Neutrophil (primary cell): Measurements from ENCODE around the gene MARS1.
A peak's percentile ranks its signal among the peaks of the same experiment; 100 is the strongest.
"Not testable (repeated sequence)": the region's sequence is repeated elsewhere in the genome, so short reads cannot be mapped to it uniquely, and the experiment has no call there.

ENCODE experiments used
- H3K27ac ChIP-seq: fragments of 200-600 bp; sonication (generic); 2 replicates; pipeline ENCODE4 v1.5.1; 2016; ENCODE audit warnings: mild to moderate bottlenecking, moderate library complexity
- H3K27me3 ChIP-seq: fragments of 200-600 bp; sonication (generic); 2 replicates; pipeline ENCODE4 v1.6.0; 2016; ENCODE audit warnings: mild to moderate bottlenecking
- H3K36me3 ChIP-seq: fragments of 200-600 bp; sonication (generic); 2 replicates; pipeline ENCODE4 v1.5.1; 2017
- H3K4me1 ChIP-seq, 2 experiments: fragments of 200-600 bp in 1 of 2; sonication (generic) in 1 of 2; 1 replicate in 1 of 2; 2 replicates in 1 of 2; pipeline versions ENCODE4 v1.5.1 to v1.6.1; 2013 to 2016; ENCODE audit warnings: low read depth in 1 of 2, low read length in 1 of 2, mild to moderate bottlenecking in 1 of 2, moderate library complexity in 1 of 2; ENCODE audit not compliant: control insufficient read depth in 1 of 2, insufficient read depth in 1 of 2
- H3K4me3 ChIP-seq, 2 experiments: fragments of 200-600 bp in 1 of 2; sonication (generic) in 1 of 2; 1 replicate in 1 of 2; 2 replicates in 1 of 2; pipeline ENCODE4 v1.5.1; 2013 to 2016; ENCODE audit warnings: low read depth in 1 of 2, low read length in 1 of 2, mild to moderate bottlenecking in 1 of 2, moderate library complexity in 1 of 2
- H3K9me3 ChIP-seq: fragments of 200-600 bp; sonication (generic); 2 replicates; pipeline ENCODE4 v1.5.1; 2016
- CTCF ChIP-seq: fragments of 200-600 bp; sonication (generic); IDR thresholded peaks from 2 replicates; pipeline ENCODE4 v1.5.1; 2016; ENCODE audit warnings: antibody characterized with exemption

MARS1 gene

GRCh38 chr12:57487055-57487596 is 742 bp upstream of the MARS1 start:
- Histone ChIP-seq H3K4me3 (peak overlapping the region; percentile 69 to 90), H3K4me1 (peaks cover 19% of the 10 kb centered on the region in 2 experiments), H3K9me3 (no peaks in the 10 kb centered on the region), H3K36me3 (peaks cover 33% of the 10 kb centered on the region), H3K27ac (peak overlapping the region; percentile 86), H3K27me3 (no peaks in the 10 kb centered on the region)
- TF ChIP-seq CTCF = no peak

- Histone ChIP-seq H3K27me3 (no peaks in the 10 kb centered on the region), H3K4me3 (peak overlapping the region; percentile 69 to 90), H3K36me3 (peaks cover 42% of the 10 kb centered on the region), H3K4me1 (peaks cover 19% of the 10 kb centered on the region in 2 experiments), H3K9me3 (no peaks in the 10 kb centered on the region), H3K27ac (peak overlapping the region; percentile 86)
- TF ChIP-seq CTCF = no peak
Observed at GRCh38 chr12:57488402-57489156, 711 bp downstream of the MARS1 start.

GRCh38 chr12:57489157-57489641 is 1.3 kb downstream of the MARS1 start:
- H3K27ac ChIP-seq = no peak overlapping the region

GRCh38 chr12:57490126-57490525 is 2.3 kb downstream of the MARS1 start:
- Histone ChIP-seq H3K4me1 (peaks cover 19% of the 10 kb centered on the region in 2 experiments), H3K9me3 (no peaks in the 10 kb centered on the region), H3K36me3 (peaks cover 50% of the 10 kb centered on the region), H3K4me3 (no peak overlapping the region), H3K27me3 (no peaks in the 10 kb centered on the region), H3K27ac (no peak overlapping the region)
- TF ChIP-seq CTCF = no peak

More at GRCh38 chr12:57489157-57489641, 1.3 kb downstream of the MARS1 start:
- Histone ChIP-seq H3K9me3 (no peaks in the 10 kb centered on the region), H3K36me3 (peaks cover 45% of the 10 kb centered on the region), H3K4me1 (peaks cover 19% of the 10 kb centered on the region in 2 experiments), H3K27me3 (no peaks in the 10 kb centered on the region), H3K4me3 (peak overlapping the region in 1 of 2 experiments; percentile 90)
- TF ChIP-seq CTCF = no peak

- TF ChIP-seq CTCF = no peak
- peaks cover 61% of the 10 kb centered on the region for H3K36me3 ChIP-seq
Observed at GRCh38 chr12:57491393-57492280, 3.8 kb downstream of the MARS1 start.

GRCh38 chr12:57495051-57495701 is 7.3 kb downstream of the MARS1 start:
- H3K4me3 ChIP-seq, H3K9me3 ChIP-seq, H3K27ac ChIP-seq, H3K4me1 ChIP-seq, H3K27me3 ChIP-seq: not testable (repeated sequence)
- H3K36me3 ChIP-seq = peaks cover 71% of the 10 kb centered on the region

More at GRCh38 chr12:57491393-57492280, 3.8 kb downstream of the MARS1 start:
- Histone ChIP-seq H3K9me3 (no peaks in the 10 kb centered on the region), H3K4me1 (peaks cover 19% of the 10 kb centered on the region in 2 experiments), H3K27me3 (no peaks in the 10 kb centered on the region), H3K27ac (no peak overlapping the region), H3K4me3 (no peak overlapping the region)
